Measurements from ENCODE around the gene ELF2.

DNA sequence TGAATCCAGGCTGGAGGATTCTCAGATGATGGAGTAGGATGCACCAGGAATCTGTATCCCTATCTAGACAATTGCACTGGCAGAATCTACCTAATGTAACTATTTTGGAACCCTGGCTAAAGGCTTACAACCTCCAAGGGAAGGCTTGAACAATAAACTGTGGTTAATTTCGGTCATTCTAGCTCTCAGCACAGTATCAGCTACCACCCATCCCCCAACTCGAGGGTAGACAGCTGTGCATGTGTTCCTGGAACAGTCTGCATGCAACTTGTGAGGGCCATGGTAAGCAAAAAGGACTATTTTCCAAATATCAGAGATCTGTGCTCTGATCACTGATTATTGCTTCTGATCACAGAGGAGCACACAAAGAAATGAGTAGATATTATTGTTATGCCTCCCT lies 34.0 kb downstream of the ELF2 start:
- TF ChIP-seq POLR2A (IDR thresholded peaks at IDR 0.05) (no peak), CTCF (IDR thresholded peaks at IDR 0.05) (no peak), EP300 (IDR thresholded peaks at IDR 0.05) (no peak)
